H1 (cell line): ENCODE data around the gene MCOLN3. TPM values are rescaled to one million over a fixed set of nuclear protein-coding genes. Genes with fewer than 3 reads are reported as not detected.

Experiments
- MAFK ChIP-seq: IDR thresholded peaks from 2 replicates; pipeline ENCODE4 v1.6.1; 2012; ENCODE audit warnings: low read depth, mild to moderate bottlenecking, improper control_type of control experiment, low read length
- polyA plus RNA-seq, 7 experiments: library from polyadenylated mRNA; depleted of rRNA in 3 of 7; stranded (reverse) in 5 of 7; unstranded in 2 of 7; fragments of >200 nt in 5 of 7; fragments of 200-250 nt in 2 of 7; gene quantifications; 1 replicate in 5 of 7; 2 replicates in 1 of 7; 4 replicates in 1 of 7; pipeline versions ENCODE4 v1.2.1 to v1.2.3, GENCODE V29; 2011 to 2013; ENCODE audit warnings: missing spikeins in 2 of 7, mixed read lengths in 2 of 7
- total RNA-seq: library from RNA; stranded (reverse); fragmentation: NEBNext Ultra II Directional; extraction: Animal tissue kit (Norgen Biotek cat#: 25700); gene quantifications from 2 replicates; pipeline ENCODE4 v1.2.1, GENCODE V29; 2021

The MCOLN3 gene
- total and polyA plus RNA-seq, 2 of the 8 experiments (the other 6 are each of a cell fraction or from before 2014, with no cell fraction given) = 3.8 to 4.9 TPM

DNA sequence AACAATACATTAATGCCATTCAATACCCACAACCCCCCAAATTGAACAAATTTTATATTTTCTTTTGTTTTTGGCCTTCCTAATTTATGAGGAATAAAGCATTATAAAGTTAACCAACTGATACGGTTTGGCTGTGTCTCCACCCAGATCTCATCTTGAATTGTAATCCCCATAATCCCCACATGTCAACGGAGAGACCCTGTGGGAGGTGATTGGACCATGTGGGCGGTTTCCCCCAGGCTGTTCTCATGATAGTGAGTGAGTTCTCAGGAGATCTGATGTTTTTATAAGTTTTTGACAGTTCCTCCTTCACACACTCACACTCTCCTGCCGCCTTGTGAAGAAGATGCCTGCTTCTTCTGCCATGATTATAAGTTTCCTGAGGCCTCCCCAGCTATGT, 6.4 kb upstream of the MCOLN3 start (continued):
- TF ChIP-seq MAFK = no peak
